ENCODE data around the gene STRN. TPM values are rescaled to one million over a fixed set of nuclear protein-coding genes. Genes with fewer than 3 reads are reported as not detected.

The STRN gene
- total RNA-seq, 2 donors from 2014 or later, result 44.0 to 50.6 TPM

GRCh38 chr2:36965751-36966369 is 476 bp downstream of the STRN start:
- Histone ChIP-seq H3K9ac (ENCODE audit: extremely low read depth, low read length, poor library complexity, severe bottlenecking) (peak overlapping the region; percentile 58), H3K4me3 (ENCODE audit: low read length) (peak overlapping the region; percentile 96), H3K27ac (ENCODE audit: low read depth, low read length) (peak overlapping the region; percentile 65), H3K36me3 (ENCODE audit: control insufficient read depth, insufficient read depth, low read length) (no peaks in the 10 kb centered on the region), H3K4me1 (ENCODE audit: control insufficient read depth, insufficient read depth, low read length) (no peaks in the 10 kb centered on the region), H3K27me3 (ENCODE audit: control insufficient read depth, insufficient read depth, low read length, poor library complexity, severe bottlenecking) (no peaks in the 10 kb centered on the region), H3K9me3 (ENCODE audit: control insufficient read depth, low read length) (no peaks in the 10 kb centered on the region)
- H3K27ac Mint-ChIP-seq, result peak overlapping the region; percentile 95
- no peaks in the 10 kb centered on the region for H3K36me3 Mint-ChIP-seq (ENCODE audit: low read depth)
- peaks cover 55% of the 10 kb centered on the region for H3K4me1 Mint-ChIP-seq
- no peaks in the 10 kb centered on the region for H3K9me3 Mint-ChIP-seq
- WGBS, 2 experiments (ENCODE audit: insufficient coverage in 1 of 2, insufficient read length in 1 of 2), result 0% methylated on average over 7 to 41 of the region's 42 CpGs
- no peak for TF ChIP-seq CTCF (conservative IDR thresholded peaks at IDR 0.05)
- H3K27me3 Mint-ChIP-seq (ENCODE audit: insufficient read depth), result no peaks in the 10 kb centered on the region
- H3K4me3 Mint-ChIP-seq, result peak overlapping the region; percentile 94
- DNase-seq, result peak; percentile 94

- 37 to 60% methylated on average over 1 to 2 of the region's 2 CpGs for WGBS, 2 experiments (ENCODE audit: insufficient coverage in 1 of 2, insufficient read length in 1 of 2)
- no peaks in the 10 kb centered on the region for H3K27me3 ChIP-seq (ENCODE audit: control insufficient read depth, insufficient read depth, low read length, poor library complexity, severe bottlenecking)
- Mint-ChIP-seq H3K4me1 (peaks cover 60% of the 10 kb centered on the region), H3K9me3 (no peaks in the 10 kb centered on the region), H3K27ac (peak overlapping the region; percentile 95), H3K4me3 (peak overlapping the region; percentile 94), H3K27me3 (ENCODE audit: insufficient read depth) (no peaks in the 10 kb centered on the region), H3K36me3 (ENCODE audit: low read depth) (no peaks in the 10 kb centered on the region)
- DNase-seq, result no peak
- no peaks in the 10 kb centered on the region for H3K36me3 ChIP-seq (ENCODE audit: control insufficient read depth, insufficient read depth, low read length)
- H3K27ac ChIP-seq (ENCODE audit: low read depth, low read length), result no peak overlapping the region
- H3K9me3 ChIP-seq (ENCODE audit: control insufficient read depth, low read length), result no peaks in the 10 kb centered on the region
- peak overlapping the region; percentile 96 for H3K4me3 ChIP-seq (ENCODE audit: low read length)
- no peaks in the 10 kb centered on the region for H3K4me1 ChIP-seq (ENCODE audit: control insufficient read depth, insufficient read depth, low read length)
- H3K9ac ChIP-seq (ENCODE audit: extremely low read depth, low read length, poor library complexity, severe bottlenecking), result peak overlapping the region; percentile 57
- no peak for TF ChIP-seq CTCF (conservative IDR thresholded peaks at IDR 0.05)
These were observed 1.1 kb downstream of the STRN start for GRCh38 chr2:36965206-36965605.

- H3K4me1 ChIP-seq (ENCODE audit: control insufficient read depth, insufficient read depth, low read length), result no peaks in the 10 kb centered on the region
- WGBS, 2 experiments (ENCODE audit: insufficient coverage in 1 of 2, insufficient read length in 1 of 2), result 72 to 85% methylated on average over 3 to 4 of the region's 5 CpGs
- Mint-ChIP-seq H3K9me3 (no peaks in the 10 kb centered on the region), H3K4me3 (peak overlapping the region; percentile 94), H3K36me3 (ENCODE audit: low read depth) (no peaks in the 10 kb centered on the region), H3K27me3 (ENCODE audit: insufficient read depth) (no peaks in the 10 kb centered on the region), H3K4me1 (peaks cover 63% of the 10 kb centered on the region), H3K27ac (peak overlapping the region; percentile 1)
- no peak for TF ChIP-seq CTCF (conservative IDR thresholded peaks at IDR 0.05)
- no peaks in the 10 kb centered on the region for H3K9me3 ChIP-seq (ENCODE audit: control insufficient read depth, low read length)
- H3K36me3 ChIP-seq (ENCODE audit: control insufficient read depth, insufficient read depth, low read length), result no peaks in the 10 kb centered on the region
- peak overlapping the region; percentile 96 for H3K4me3 ChIP-seq (ENCODE audit: low read length)
- no peak overlapping the region for H3K27ac ChIP-seq (ENCODE audit: low read depth, low read length)
- peak overlapping the region; percentile 57 for H3K9ac ChIP-seq (ENCODE audit: extremely low read depth, low read length, poor library complexity, severe bottlenecking)
- DNase-seq, result no peak
- no peaks in the 10 kb centered on the region for H3K27me3 ChIP-seq (ENCODE audit: control insufficient read depth, insufficient read depth, low read length, poor library complexity, severe bottlenecking)
These were observed 1.8 kb downstream of the STRN start for GRCh38 chr2:36964496-36965058.
